Astrocyte (in vitro differentiated cells and primary cell): ENCODE measurements around the gene RPL34. TPM values are rescaled to one million over a fixed set of nuclear protein-coding genes. Genes with fewer than 3 reads are reported as not detected.
"Not testable (repeated sequence)": the region's sequence is repeated elsewhere in the genome, so short reads cannot be mapped to it uniquely, and the experiment has no call there.

Experiments
- DNase-seq: peaks from one replicate; pipeline ENCODE4 v3.0.0-alpha.2; 2010; ENCODE audit warnings: low read depth
- FAIRE-seq: peaks from 2 replicates; lab custom pipeline; 2011; peaks lifted over from hg19 to GRCh38; lab: Jason Lieb, UNC
- H2AFZ ChIP-seq: 2 replicates; pipeline ENCODE4 v1.6.0; 2012; ENCODE audit warnings: low read depth, low read length, inconsistent platforms
- H3K27ac ChIP-seq: 2 replicates; pipeline ENCODE4 v1.5.1; 2011; ENCODE audit warnings: low read depth, low read length, inconsistent platforms
- H3K27me3 ChIP-seq: 2 replicates; pipeline ENCODE4 v1.6.0; 2011; ENCODE audit warnings: low read length, inconsistent platforms; ENCODE audit not compliant: insufficient read depth
- H3K36me3 ChIP-seq: 2 replicates; pipeline ENCODE4 v1.5.1; 2011; ENCODE audit warnings: low read length, inconsistent platforms; ENCODE audit not compliant: insufficient read depth
- H3K4me1 ChIP-seq: 2 replicates; pipeline ENCODE4 v1.5.1; 2011; ENCODE audit warnings: low read length, inconsistent platforms; ENCODE audit not compliant: insufficient read depth
- H3K4me2 ChIP-seq: 2 replicates; pipeline ENCODE4 v1.6.0; 2012; ENCODE audit warnings: low read length, inconsistent platforms
- H3K4me3 ChIP-seq: 2 replicates; pipeline ENCODE4 v1.5.1; 2011; ENCODE audit warnings: low read depth, mild to moderate bottlenecking, low read length, inconsistent platforms; ENCODE audit not compliant: insufficient read depth
- H3K79me2 ChIP-seq: 2 replicates; pipeline ENCODE4 v1.6.0; 2012; ENCODE audit warnings: mild to moderate bottlenecking, low read length, inconsistent platforms; ENCODE audit not compliant: insufficient read depth
- H3K9ac ChIP-seq: 2 replicates; pipeline ENCODE4 v1.6.0; 2012; ENCODE audit warnings: mild to moderate bottlenecking, low read length, inconsistent platforms
- H3K9me3 ChIP-seq: 2 replicates; pipeline ENCODE4 v1.5.1; 2012; ENCODE audit warnings: low read depth, mild to moderate bottlenecking, low read length, inconsistent platforms; ENCODE audit not compliant: insufficient read depth
- H4K20me1 ChIP-seq: 2 replicates; pipeline ENCODE4 v1.6.0; 2012; ENCODE audit warnings: low read length, inconsistent platforms; ENCODE audit not compliant: insufficient read depth
- H3K27ac Mint-ChIP-seq: one replicate; pipeline ENCODE4 v1.8.0; 2021; ENCODE audit warnings: mild to moderate bottlenecking, mixed read lengths; ENCODE audit not compliant: unreplicated experiment
- H3K27me3 Mint-ChIP-seq: one replicate; pipeline ENCODE4 v1.8.0; 2021; ENCODE audit warnings: low read depth, mixed read lengths; ENCODE audit not compliant: unreplicated experiment
- H3K36me3 Mint-ChIP-seq: one replicate; pipeline ENCODE4 v1.8.0; 2021; ENCODE audit warnings: low read depth, mixed read lengths; ENCODE audit not compliant: unreplicated experiment
- H3K4me1 Mint-ChIP-seq: one replicate; pipeline ENCODE4 v1.8.0; 2021; ENCODE audit warnings: low read depth, mixed read lengths; ENCODE audit not compliant: unreplicated experiment
- H3K4me3 Mint-ChIP-seq: one replicate; pipeline ENCODE4 v1.8.0; 2021; ENCODE audit warnings: mild to moderate bottlenecking, moderate library complexity, mixed read lengths; ENCODE audit not compliant: unreplicated experiment
- H3K9me3 Mint-ChIP-seq: one replicate; pipeline ENCODE4 v1.8.0; 2021; ENCODE audit warnings: mild to moderate bottlenecking, mixed read lengths; ENCODE audit not compliant: unreplicated experiment
- CTCF ChIP-seq: IDR thresholded peaks from 2 replicates; pipeline ENCODE4 v1.5.1; 2011; ENCODE audit warnings: low read depth, mild to moderate bottlenecking, inconsistent platforms, low read length, moderate library complexity; ENCODE audit not compliant: insufficient read depth
- EZH2 ChIP-seq: IDR thresholded peaks from 2 replicates; pipeline ENCODE4 v1.6.1; 2012; ENCODE audit warnings: mild to moderate bottlenecking, low read length, inconsistent platforms; ENCODE audit not compliant: insufficient read depth
- total RNA-seq: library from RNA; stranded (reverse); gene quantifications from 2 replicates; pipeline ENCODE4 v1.2.1, GENCODE V29; 2021

Gene RPL34
- total RNA-seq, 1 donor from 2014 or later = 1,087 TPM

GRCh38 chr4:108592674-108592986, 27.7 kb upstream of the RPL34 start:
- Histone ChIP-seq H3K27me3 (no peaks in the 10 kb centered on the region), H3K4me1 (peaks cover 5% of the 10 kb centered on the region), H2AFZ (no peak overlapping the region), H3K9ac (no peak overlapping the region), H3K4me2 (peak overlapping the region; percentile 47), H3K9me3 (no peaks in the 10 kb centered on the region), H4K20me1 (no peaks in the 10 kb centered on the region), H3K36me3 (no peaks in the 10 kb centered on the region), H3K79me2 (no peaks in the 10 kb centered on the region), H3K4me3 (no peak overlapping the region), H3K27ac (peak overlapping the region; percentile 26)
- DNase-seq = no peak
- Mint-ChIP-seq H3K27me3 (no peaks in the 10 kb centered on the region), H3K27ac (peak overlapping the region; percentile 92), H3K36me3 (no peaks in the 10 kb centered on the region), H3K4me3 (no peak overlapping the region), H3K9me3 (peaks cover 4% of the 10 kb centered on the region), H3K4me1 (peaks cover 13% of the 10 kb centered on the region)
- no peak for TF ChIP-seq CTCF
- no peak for TF ChIP-seq EZH2
- no peak for FAIRE-seq

- not testable (repeated sequence) for H3K4me3 ChIP-seq, H3K27ac Mint-ChIP-seq, H3K4me2 ChIP-seq, H3K79me2 ChIP-seq, H3K4me1 ChIP-seq, H3K27ac ChIP-seq, H3K36me3 ChIP-seq, H3K27me3 Mint-ChIP-seq, H3K27me3 ChIP-seq, H2AFZ ChIP-seq, DNase-seq, H3K9me3 Mint-ChIP-seq, H3K9me3 ChIP-seq, H4K20me1 ChIP-seq, H3K4me3 Mint-ChIP-seq, FAIRE-seq, H3K9ac ChIP-seq, H3K36me3 Mint-ChIP-seq
- H3K4me1 Mint-ChIP-seq = peaks cover 12% of the 10 kb centered on the region
Observed at GRCh38 chr4:108594296-108594695, 26.1 kb upstream of the RPL34 start.

- no peak for FAIRE-seq
- Histone ChIP-seq H3K36me3 (no peaks in the 10 kb centered on the region), H3K4me1 (peaks cover 8% of the 10 kb centered on the region), H3K27me3 (no peaks in the 10 kb centered on the region), H3K4me3 (no peak overlapping the region), H3K27ac (no peak overlapping the region), H3K9me3 (no peaks in the 10 kb centered on the region), H4K20me1 (no peaks in the 10 kb centered on the region), H3K9ac (no peak overlapping the region), H3K79me2 (no peaks in the 10 kb centered on the region), H3K4me2 (no peak overlapping the region), H2AFZ (no peak overlapping the region)
- no peaks in the 10 kb centered on the region for H3K36me3 Mint-ChIP-seq
- TF ChIP-seq EZH2 (no peak), CTCF (no peak)
- DNase-seq = peak; percentile 35
- H3K4me1 Mint-ChIP-seq = peaks cover 7% of the 10 kb centered on the region
- no peaks in the 10 kb centered on the region for H3K27me3 Mint-ChIP-seq
- H3K9me3 Mint-ChIP-seq = peaks cover 4% of the 10 kb centered on the region
- no peak overlapping the region for H3K4me3 Mint-ChIP-seq
- H3K27ac Mint-ChIP-seq = no peak overlapping the region
Observed at GRCh38 chr4:108596344-108596743, 24.0 kb upstream of the RPL34 start.
